Gastrocnemius medialis (tissue), 4 donors: ENCODE data around the gene SLC25A29.

Experiments
- CTCF ChIP-seq, 5 experiments: fragments of 450-650 bp in 3 of 5; fragments of 200-600 bp in 2 of 5; sonication (generic) in 2 of 5; IDR thresholded peaks in 4 of 5; conservative IDR thresholded peaks in 1 of 5; 1 replicate in 4 of 5; 2 replicates in 1 of 5; pipeline ENCODE4 v1.5.1; 2016 to 2019; ENCODE audit warnings: antibody characterized with exemption in 5 of 5, mild to moderate bottlenecking in 3 of 5, moderate library complexity in 3 of 5
- POLR2A ChIP-seq, 2 donors: fragments of 450-650 bp; IDR thresholded peaks; one replicate each; pipeline ENCODE4 v1.6.1; 2017; ENCODE audit warnings: antibody characterized with exemption in 2 of 2, mild to moderate bottlenecking in 2 of 2, moderate library complexity in 2 of 2

- TF ChIP-seq CTCF (IDR thresholded peaks at IDR 0.05 in 4 of 5, conservative IDR thresholded peaks at IDR 0.05 in 1 of 5) (no peak), POLR2A (IDR thresholded peaks at IDR 0.05) (no peak)
These were observed 11.3 kb downstream of the SLC25A29 start for GRCh38 chr14:100294963-100295330.
